T-helper 1 cell treated with Interleukin-12 subunit alpha and Interleukin-12 subunit beta and Interleukin-4 antibody, amounts not matched to agents 30 μg/mL and 1 μg/mL, for 36 hours (primary cell): ENCODE data around the gene RIC8B.
A peak's percentile ranks its signal among the peaks of the same experiment; 100 is the strongest.
"Not testable (repeated sequence)": the region's sequence is repeated elsewhere in the genome, so short reads cannot be mapped to it uniquely, and the experiment has no call there.

Experiments
- H3K27ac Mint-ChIP-seq: one replicate; pipeline ENCODE4 v1.8.0; 2021; ENCODE audit warnings: mild to moderate bottlenecking, mixed read lengths
- H3K27me3 Mint-ChIP-seq: one replicate; pipeline ENCODE4 v1.8.0; 2021; ENCODE audit warnings: low read depth, mixed read lengths
- H3K36me3 Mint-ChIP-seq: one replicate; pipeline ENCODE4 v1.8.0; 2021; ENCODE audit warnings: low read depth, mixed read lengths
- H3K4me1 Mint-ChIP-seq: one replicate; pipeline ENCODE4 v1.8.0; 2021; ENCODE audit warnings: low read depth, mixed read lengths
- H3K4me3 Mint-ChIP-seq: one replicate; pipeline ENCODE4 v1.8.0; 2021; ENCODE audit warnings: mild to moderate bottlenecking, moderate library complexity, mixed read lengths
- H3K9me3 Mint-ChIP-seq: one replicate; pipeline ENCODE4 v1.8.0; 2021; ENCODE audit warnings: mixed read lengths

Gene RIC8B, protein sequence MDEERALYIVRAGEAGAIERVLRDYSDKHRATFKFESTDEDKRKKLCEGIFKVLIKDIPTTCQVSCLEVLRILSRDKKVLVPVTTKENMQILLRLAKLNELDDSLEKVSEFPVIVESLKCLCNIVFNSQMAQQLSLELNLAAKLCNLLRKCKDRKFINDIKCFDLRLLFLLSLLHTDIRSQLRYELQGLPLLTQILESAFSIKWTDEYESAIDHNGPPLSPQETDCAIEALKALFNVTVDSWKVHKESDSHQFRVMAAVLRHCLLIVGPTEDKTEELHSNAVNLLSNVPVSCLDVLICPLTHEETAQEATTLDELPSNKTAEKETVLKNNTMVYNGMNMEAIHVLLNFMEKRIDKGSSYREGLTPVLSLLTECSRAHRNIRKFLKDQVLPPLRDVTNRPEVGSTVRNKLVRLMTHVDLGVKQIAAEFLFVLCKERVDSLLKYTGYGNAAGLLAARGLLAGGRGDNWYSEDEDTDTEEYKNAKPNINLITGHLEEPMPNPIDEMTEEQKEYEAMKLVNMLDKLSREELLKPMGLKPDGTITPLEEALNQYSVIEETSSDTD

GRCh38 chr12:106774005-106774807, at the start of gene RIC8B:
Gene RIC8B, plus strand, starts transcription at chr12:106774682. Its CDS starts 64 bp downstream, at chr12:106774746.
- Mint-ChIP-seq H3K36me3 (peaks cover 2% of the 10 kb centered on the region), H3K9me3 (no peaks in the 10 kb centered on the region), H3K27me3 (no peaks in the 10 kb centered on the region), H3K27ac (peak within 1 kb of the TSS; percentile 97), H3K4me1 (peaks cover 23% of the 10 kb centered on the region), H3K4me3 (peak within 1 kb of the TSS; percentile 93)

- H3K4me3 Mint-ChIP-seq = no peak overlapping the region
Measured at GRCh38 chr12:106724934-106725333, 49.5 kb upstream of the RIC8B start.

DNA sequence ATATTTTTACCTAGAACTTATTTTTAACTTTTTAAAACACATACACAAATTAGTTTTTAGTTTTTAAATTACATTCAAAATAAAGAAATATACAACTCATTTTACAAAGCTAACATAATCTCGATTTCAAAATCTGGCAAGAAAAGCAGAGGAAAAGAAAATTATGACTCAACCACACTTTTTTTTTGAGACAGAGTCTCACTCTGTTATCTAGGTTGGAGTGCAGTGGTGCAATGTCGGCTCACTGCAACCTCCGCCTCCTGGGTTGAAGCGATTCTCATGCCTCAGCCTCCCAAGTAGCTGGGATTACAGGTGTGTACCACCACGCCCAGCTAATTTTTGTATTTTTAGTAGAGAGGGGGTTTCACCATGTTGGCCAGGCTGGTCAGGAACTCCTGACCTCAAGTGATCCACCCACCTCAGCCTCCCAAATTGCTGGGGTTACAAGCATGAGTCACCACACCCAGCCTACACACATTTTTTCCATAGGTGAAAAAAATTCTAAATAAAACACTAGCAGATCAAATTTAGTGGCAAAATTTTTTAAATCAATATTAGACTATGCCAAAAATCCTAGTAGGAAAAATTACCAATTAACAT, 47.8 kb upstream of the RIC8B start:
- H3K27ac Mint-ChIP-seq, H3K4me3 Mint-ChIP-seq, H3K27me3 Mint-ChIP-seq, H3K36me3 Mint-ChIP-seq, H3K9me3 Mint-ChIP-seq, H3K4me1 Mint-ChIP-seq: not testable (repeated sequence)

More at GRCh38 chr12:106724934-106725333, 49.5 kb upstream of the RIC8B start:
- no peak overlapping the region for H3K27ac Mint-ChIP-seq
- peaks cover 9% of the 10 kb centered on the region for H3K27me3 Mint-ChIP-seq
- no peaks in the 10 kb centered on the region for H3K4me1 Mint-ChIP-seq
- H3K9me3 Mint-ChIP-seq = no peaks in the 10 kb centered on the region
- no peaks in the 10 kb centered on the region for H3K36me3 Mint-ChIP-seq

DNA sequence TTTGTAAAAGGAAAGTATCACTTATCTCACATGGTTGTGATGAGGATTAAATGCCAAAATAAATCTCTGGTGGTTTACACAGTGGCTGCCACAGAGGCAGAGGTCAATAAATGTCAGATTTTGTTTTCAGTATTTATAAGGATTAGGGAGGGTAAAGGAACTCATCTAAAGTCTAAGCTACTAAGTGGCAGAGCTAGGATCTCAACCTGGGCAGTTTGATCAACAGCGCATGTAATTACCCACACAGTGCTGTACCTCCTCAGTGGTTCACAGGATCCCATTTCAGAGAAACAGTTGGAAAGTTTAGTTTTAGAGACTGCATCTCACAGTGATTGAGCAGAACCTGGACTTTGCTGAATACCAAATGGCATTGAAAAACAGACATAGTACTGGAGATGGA, 44.9 kb upstream of the RIC8B start:
- Mint-ChIP-seq H3K27ac (no peak overlapping the region), H3K27me3 (peaks cover 4% of the 10 kb centered on the region), H3K36me3 (no peaks in the 10 kb centered on the region), H3K4me3 (no peak overlapping the region), H3K4me1 (no peaks in the 10 kb centered on the region), H3K9me3 (no peaks in the 10 kb centered on the region)

- Mint-ChIP-seq H3K27ac (no peak overlapping the region), H3K36me3 (no peaks in the 10 kb centered on the region), H3K27me3 (peaks cover 4% of the 10 kb centered on the region), H3K9me3 (no peaks in the 10 kb centered on the region), H3K4me1 (no peaks in the 10 kb centered on the region), H3K4me3 (no peak overlapping the region)
Measured at GRCh38 chr12:106732890-106733289, 41.6 kb upstream of the RIC8B start.

DNA sequence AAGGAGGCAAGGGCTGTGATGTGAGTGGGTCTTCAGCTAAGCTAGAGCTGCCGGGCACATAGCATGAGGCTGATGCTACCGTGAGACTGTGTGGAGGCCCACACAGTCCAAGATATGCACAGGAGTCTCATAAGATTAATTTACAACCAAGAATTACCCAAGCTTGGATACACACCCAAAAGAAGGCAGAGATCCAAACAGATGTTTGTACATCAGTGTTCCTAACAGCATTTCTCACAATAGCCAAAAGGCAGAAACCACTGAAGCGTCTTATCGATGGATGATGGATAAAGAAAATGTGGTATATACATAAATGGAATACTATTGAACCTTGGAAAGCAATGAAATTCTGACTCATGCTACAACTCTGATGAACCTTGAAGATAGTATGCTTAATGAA, 40.8 kb upstream of the RIC8B start:
- H3K27ac Mint-ChIP-seq = no peak overlapping the region
- no peak overlapping the region for H3K4me3 Mint-ChIP-seq
- H3K36me3 Mint-ChIP-seq = no peaks in the 10 kb centered on the region
- H3K27me3 Mint-ChIP-seq = peaks cover 4% of the 10 kb centered on the region
- no peaks in the 10 kb centered on the region for H3K4me1 Mint-ChIP-seq
- H3K9me3 Mint-ChIP-seq = no peaks in the 10 kb centered on the region

GRCh38 chr12:106736051-106736957, 38.2 kb upstream of the RIC8B start:
- H3K4me3 Mint-ChIP-seq = no peak overlapping the region
- H3K27ac Mint-ChIP-seq = no peak overlapping the region
- H3K4me1 Mint-ChIP-seq = no peaks in the 10 kb centered on the region
- H3K9me3 Mint-ChIP-seq = no peaks in the 10 kb centered on the region
- peaks cover 9% of the 10 kb centered on the region for H3K27me3 Mint-ChIP-seq
- H3K36me3 Mint-ChIP-seq = no peaks in the 10 kb centered on the region

DNA sequence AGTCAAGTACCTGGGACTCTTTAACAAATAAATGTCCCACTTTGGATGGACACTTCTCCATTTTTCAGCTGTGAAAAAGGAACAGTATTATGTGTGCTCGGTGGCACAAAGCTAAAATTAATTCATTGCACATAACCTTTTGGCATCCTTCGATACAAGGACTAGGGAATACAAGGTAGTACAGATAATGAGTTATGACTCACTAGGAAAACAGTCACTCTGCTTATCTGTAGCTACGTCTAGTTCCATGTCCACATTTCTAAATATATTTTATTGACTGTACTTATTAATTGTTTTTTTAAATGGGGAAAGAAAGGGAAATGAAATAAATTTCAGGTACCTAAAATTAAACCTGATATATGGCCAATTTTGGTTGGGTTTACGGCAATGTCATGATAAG, 35.2 kb upstream of the RIC8B start:
- no peaks in the 10 kb centered on the region for H3K36me3 Mint-ChIP-seq
- no peaks in the 10 kb centered on the region for H3K4me1 Mint-ChIP-seq
- peaks cover 19% of the 10 kb centered on the region for H3K27me3 Mint-ChIP-seq
- H3K4me3 Mint-ChIP-seq = no peak overlapping the region
- H3K9me3 Mint-ChIP-seq = no peaks in the 10 kb centered on the region
- no peak overlapping the region for H3K27ac Mint-ChIP-seq

DNA sequence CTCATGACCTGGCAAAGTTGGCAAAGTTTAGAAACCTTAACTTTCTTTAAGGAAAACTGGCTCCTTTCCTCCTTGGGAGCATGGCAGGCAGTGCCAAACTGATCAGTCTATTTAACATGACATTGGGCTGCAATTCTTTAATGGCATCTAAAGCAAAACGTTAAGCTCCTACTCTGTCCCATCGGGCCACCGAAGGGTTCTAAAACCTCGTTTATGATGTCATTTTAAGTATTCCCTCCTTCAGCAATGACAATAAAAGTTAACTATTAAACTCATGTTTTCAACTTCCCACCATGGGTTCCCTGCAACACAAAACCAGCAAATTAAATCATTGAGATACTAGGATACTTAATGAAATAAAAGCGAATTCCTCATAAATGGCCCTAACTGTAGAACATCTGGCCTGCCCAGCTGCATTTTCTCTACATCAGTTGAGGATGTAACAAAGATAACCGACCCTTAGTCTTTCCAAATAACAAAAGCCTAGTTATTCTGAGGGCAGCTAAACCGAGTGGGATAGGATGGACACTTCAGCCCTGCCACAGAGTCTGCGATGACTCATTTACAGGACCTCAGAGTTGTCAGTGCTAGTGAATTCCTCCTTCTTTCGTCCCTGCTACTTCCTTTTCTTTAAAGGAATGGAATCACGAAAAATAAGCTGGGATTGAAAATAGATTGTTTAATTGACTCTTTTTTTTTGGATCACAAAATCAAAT, 34.5 kb upstream of the RIC8B start:
- H3K4me3 Mint-ChIP-seq = no peak overlapping the region
- peaks cover 23% of the 10 kb centered on the region for H3K27me3 Mint-ChIP-seq

DNA sequence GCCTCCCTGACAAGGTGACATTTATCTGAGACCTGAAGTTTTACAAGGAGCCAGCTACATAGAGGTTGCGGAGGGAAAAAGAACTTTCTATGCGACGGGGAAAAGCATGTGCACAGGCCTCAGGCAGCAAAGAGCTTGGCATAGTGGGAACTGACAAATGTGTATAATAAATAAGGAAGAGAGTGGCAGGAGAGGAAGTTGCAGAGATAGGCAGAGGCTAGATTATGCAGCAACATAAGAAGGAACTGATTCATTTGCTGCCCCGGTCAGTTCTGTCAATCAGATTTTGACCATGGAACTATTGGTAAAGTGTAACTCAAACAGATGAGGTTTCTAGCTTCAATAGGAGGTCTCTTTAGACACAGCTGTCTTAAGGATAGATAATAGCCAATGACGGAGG, 33.7 kb upstream of the RIC8B start:
- peaks cover 23% of the 10 kb centered on the region for H3K27me3 Mint-ChIP-seq
- no peak overlapping the region for H3K27ac Mint-ChIP-seq
- no peaks in the 10 kb centered on the region for H3K36me3 Mint-ChIP-seq

More for the DNA sequence above, 34.5 kb upstream of the RIC8B start:
- Mint-ChIP-seq H3K9me3 (no peaks in the 10 kb centered on the region), H3K36me3 (no peaks in the 10 kb centered on the region), H3K27ac (no peak overlapping the region), H3K4me1 (no peaks in the 10 kb centered on the region)

GRCh38 chr12:106741247-106741646, 33.2 kb upstream of the RIC8B start:
- no peaks in the 10 kb centered on the region for H3K9me3 Mint-ChIP-seq
- H3K27me3 Mint-ChIP-seq = peaks cover 23% of the 10 kb centered on the region
- H3K27ac Mint-ChIP-seq = no peak overlapping the region
- no peak overlapping the region for H3K4me3 Mint-ChIP-seq
- H3K36me3 Mint-ChIP-seq = no peaks in the 10 kb centered on the region
- no peaks in the 10 kb centered on the region for H3K4me1 Mint-ChIP-seq

More for the DNA sequence above, 33.7 kb upstream of the RIC8B start:
- Mint-ChIP-seq H3K4me3 (no peak overlapping the region), H3K4me1 (no peaks in the 10 kb centered on the region), H3K9me3 (no peaks in the 10 kb centered on the region)

- Mint-ChIP-seq H3K27me3 (peaks cover 23% of the 10 kb centered on the region), H3K36me3 (no peaks in the 10 kb centered on the region), H3K4me3 (no peak overlapping the region), H3K27ac (no peak overlapping the region), H3K9me3 (no peaks in the 10 kb centered on the region), H3K4me1 (peaks cover 16% of the 10 kb centered on the region)
Measured at GRCh38 chr12:106743270-106743988, 31.1 kb upstream of the RIC8B start.

DNA sequence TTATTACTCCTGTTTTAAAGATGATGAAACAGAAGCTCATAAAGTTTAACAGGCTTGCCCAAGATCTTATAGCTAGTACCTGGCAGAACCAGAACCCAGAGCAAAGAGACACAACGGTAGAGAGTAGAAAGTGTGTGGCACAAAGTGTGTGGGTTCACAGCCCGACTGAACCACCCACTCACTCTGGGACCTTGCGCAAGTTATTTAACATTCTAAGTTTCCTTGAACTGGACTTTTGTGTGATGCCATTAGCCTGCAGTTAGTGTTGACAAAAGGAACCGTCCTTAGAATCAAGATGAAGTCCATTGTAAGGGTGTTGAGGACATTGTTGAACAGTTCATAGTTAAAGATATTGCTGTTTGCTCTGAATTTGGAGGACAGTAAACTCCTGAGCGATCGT, 29.9 kb upstream of the RIC8B start:
- Mint-ChIP-seq H3K27ac (no peak overlapping the region), H3K36me3 (no peaks in the 10 kb centered on the region), H3K4me1 (peaks cover 16% of the 10 kb centered on the region), H3K27me3 (peaks cover 23% of the 10 kb centered on the region), H3K4me3 (no peak overlapping the region), H3K9me3 (no peaks in the 10 kb centered on the region)
